ENCODE results near the gene PAXX.

PAXX gene

DNA sequence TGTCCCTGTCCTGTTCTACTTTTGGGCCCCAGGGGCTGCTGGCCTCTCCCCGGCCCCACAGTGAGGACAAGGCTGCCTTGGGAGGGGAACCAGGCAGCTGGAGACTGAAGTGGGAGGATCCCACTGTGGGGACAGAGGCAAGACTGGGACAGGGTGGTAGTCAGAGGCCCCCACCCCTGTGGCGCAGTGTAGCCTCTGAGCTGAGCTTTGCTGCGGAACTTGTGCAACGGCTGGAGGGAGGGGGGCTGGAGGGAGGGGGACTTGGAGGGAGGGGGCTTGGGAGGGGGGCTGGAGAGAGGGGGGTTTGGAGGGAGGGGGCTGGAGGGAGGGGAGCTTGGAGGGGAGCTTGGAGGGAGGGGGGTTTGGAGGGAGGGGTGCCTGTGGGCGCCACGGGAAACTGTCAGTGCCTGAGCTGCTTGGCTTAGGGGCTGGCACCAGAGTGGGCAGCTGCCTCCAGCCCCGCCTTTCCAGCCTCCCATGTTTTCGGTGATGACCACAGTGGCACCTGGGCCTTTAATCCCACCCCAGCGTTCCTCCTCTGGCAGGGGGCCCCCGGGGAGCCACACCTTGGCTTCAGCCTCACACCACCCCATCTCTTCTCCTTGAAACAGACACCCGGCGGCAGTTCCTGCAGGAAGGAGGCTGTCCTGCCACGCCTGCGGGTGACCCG lies 42.0 kb downstream of the PAXX start:
- TF ChIP-seq POLR2A (IDR thresholded peaks at IDR 0.05; ENCODE audit: low read length) (no peak), GATA1 (IDR thresholded peaks at IDR 0.05; ENCODE audit: low read depth, low read length) (no peak)
- no peak for DNase-seq

DNA sequence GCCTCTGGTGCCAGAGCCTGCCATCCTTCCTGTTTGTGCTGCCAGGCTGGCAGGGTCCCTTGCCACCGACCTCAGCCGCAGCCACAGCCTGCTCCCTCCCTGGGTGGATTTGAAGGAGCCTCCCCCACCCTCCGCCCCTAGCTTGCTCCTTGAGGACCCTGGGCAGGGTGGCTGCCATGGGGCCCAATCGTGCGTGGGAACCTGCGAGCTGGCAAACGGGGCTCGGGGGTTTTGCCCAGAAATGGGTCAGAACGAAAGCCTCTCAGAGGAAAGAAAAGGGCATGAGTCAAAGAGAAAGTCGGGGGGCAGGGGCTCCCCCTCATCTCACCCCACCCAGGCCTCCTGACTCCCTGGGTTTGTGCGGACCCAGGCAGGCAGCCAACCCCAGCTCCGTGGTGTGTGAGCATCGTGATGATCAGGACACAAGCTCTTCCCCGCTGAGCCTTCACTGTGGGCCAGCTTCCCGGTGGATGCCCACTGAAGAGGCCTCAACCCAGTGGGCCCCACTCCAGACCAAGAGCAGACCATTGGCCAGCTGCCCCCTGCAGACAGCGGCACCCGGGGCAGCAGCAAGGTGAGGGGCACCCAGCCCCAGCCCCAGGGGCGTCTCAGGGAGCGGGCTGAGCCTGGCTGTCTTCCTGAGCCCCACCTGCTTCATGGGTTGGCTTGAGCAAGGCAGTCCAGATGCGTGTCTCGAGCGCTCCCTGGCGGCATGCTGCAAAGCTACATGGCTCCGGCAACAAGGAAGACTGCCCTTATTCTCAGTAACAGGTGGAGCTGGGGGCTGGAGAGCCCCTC lies 42.7 kb downstream of the PAXX start:
- DNase-seq = peak; percentile 85 to 92
- no peak for TF ChIP-seq GATA1 (IDR thresholded peaks at IDR 0.05; ENCODE audit: low read depth, low read length)
- TF ChIP-seq POLR2A (IDR thresholded peaks at IDR 0.05; ENCODE audit: low read length) = no peak

DNA sequence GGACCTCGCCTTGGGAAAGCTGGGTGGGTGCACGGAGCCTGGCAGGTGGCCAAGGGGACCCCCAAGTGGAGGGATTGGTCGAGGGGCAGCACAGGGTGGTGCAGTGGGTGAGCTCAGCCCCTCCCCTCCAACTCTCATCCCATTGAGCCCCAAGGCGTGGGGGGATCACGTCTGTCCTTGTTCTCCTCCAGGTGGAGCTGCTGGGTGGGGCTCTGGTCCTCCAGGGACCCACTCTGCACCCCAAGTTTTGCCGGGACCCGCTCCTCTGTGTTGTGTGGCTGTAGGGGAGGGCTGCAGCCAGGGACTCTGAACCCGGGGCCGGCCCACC lies 43.2 kb downstream of the PAXX start:
- no peak for TF ChIP-seq GATA1 (IDR thresholded peaks at IDR 0.05; ENCODE audit: low read depth, low read length)
- no peak for TF ChIP-seq POLR2A (IDR thresholded peaks at IDR 0.05; ENCODE audit: low read length)
- DNase-seq = no peak

DNA sequence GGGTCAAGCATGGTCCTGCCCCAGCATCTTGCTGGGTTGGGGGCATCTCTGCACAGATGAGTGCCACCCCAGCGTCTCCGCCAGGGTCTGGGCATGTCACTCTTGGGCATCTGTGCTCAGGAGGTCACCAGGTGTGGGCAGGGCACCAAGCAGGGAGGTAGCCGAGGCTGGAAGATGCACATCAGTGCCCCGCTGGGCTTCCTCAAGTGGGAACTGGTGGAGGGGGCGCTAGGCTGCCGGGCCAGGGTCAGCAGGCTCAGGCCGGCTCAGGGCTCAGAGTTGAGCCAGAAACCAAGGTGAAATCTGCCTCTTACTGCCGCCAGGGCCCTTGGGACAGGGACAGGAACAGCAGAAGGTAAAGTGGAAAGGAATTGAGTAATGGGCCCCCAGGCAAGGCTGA lies 43.7 kb downstream of the PAXX start:
- TF ChIP-seq GATA1 (IDR thresholded peaks at IDR 0.05; ENCODE audit: low read depth, low read length) (no peak), POLR2A (IDR thresholded peaks at IDR 0.05; ENCODE audit: low read length) (no peak)
- no peak for DNase-seq

DNA sequence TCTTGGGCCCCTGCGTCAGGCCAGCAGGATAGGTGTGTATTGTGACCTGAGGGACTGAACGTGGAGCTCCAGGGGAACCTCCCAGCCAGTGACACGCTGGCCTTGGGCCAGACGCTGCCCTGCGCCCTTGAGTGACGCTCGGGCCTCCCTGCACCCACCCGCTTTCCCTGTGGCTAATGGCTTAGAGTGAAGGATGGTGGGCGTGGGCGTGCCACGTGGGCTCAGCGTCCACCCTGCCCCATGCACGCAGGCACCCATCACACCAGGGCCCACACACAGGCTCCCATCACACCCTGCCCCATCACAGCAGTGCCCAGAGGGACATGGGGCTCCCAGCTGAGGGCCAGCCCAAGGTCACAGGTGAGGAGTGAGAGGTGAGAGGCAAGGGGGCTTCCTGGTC lies 44.8 kb downstream of the PAXX start:
- no peak for DNase-seq
- no peak for TF ChIP-seq GATA1 (IDR thresholded peaks at IDR 0.05; ENCODE audit: low read depth, low read length)
- no peak for TF ChIP-seq POLR2A (IDR thresholded peaks at IDR 0.05; ENCODE audit: low read length)

DNA sequence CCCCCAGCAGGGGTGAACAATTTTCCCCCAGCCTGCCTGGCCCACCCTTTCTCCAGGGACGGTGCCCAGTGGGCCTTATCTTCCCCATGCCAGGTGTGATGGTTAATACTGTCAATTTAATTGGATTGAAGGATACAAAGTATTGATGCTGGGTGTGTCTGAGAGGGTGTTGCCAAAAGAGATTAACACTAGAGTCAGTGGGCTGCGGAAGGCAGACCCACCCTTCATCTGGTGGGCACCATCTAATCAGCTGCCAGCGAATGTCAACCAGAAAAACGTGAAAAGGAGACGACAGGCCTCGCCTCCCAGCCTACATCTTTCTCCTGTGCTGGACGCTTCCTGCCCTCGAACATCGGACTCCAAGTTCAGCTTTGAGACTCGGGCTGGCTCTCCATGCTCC lies 45.3 kb downstream of the PAXX start:
- no peak for DNase-seq

DNA sequence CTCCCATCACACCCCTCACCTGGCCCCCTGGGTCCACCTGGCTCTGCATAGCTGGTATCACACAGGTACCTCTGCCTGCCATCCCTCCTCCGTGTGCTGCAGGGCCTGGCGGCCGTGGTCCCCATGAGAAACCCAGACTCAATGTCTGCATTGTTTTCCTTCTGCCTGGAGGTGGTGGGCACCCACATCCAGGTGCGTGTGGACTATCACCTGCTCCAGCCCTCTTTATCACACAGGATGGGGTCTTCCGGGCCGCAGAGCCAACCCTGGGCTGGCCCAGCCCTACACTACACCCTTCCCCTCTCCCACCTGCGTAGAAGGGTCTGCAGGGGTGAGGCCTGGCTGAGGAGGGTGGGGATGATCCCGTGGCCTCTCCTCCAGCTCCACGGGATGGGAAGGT lies 46.7 kb downstream of the PAXX start:
- no peak for DNase-seq
- TF ChIP-seq GATA1 (IDR thresholded peaks at IDR 0.05; ENCODE audit: low read depth, low read length) (no peak), POLR2A (IDR thresholded peaks at IDR 0.05; ENCODE audit: low read length) (no peak)

More for the DNA sequence above, 45.3 kb downstream of the PAXX start:
- TF ChIP-seq POLR2A (IDR thresholded peaks at IDR 0.05; ENCODE audit: low read length) = no peak
- no peak for TF ChIP-seq GATA1 (IDR thresholded peaks at IDR 0.05; ENCODE audit: low read depth, low read length)

DNA sequence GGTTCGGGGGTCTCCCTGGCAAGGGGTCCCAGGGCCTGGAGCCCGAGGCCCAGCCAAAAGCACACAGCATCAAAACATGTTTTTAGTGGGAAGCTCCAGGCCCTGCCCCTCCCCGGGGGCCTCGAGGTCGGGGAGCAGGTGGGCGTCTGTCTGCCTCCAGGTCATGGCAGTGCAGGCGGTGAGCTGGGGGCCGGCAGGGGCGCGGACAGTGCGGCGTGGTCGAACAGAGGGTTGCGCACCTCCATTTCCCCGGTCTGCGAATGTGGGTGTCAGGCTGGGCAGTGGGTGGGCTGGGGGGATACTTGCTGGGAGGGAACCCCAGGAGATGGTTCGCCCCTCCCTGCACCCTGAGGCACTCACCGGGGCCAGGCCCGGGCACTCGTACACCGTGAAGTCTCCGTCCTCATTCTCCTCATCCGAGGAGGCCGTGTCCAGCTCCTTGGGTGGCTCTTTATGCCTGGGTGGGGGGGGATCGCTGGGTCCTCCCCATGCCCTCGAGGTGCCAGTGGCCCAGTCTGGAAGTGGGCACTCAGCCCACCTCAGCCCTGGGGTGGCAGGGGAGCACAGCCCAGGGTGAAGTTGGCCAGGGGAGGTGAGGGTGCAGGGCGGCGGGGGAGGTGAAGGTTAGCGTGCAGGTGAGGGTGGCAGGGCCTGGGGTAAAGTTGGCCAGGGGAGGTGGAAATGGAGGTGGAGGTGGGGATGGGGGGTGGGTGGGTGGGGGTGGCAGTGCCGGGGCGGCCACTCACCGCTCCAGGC lies 47.6 kb downstream of the PAXX start:
- DNase-seq = no peak
- TF ChIP-seq GATA1 (IDR thresholded peaks at IDR 0.05; ENCODE audit: low read depth, low read length) (no peak), POLR2A (IDR thresholded peaks at IDR 0.05; ENCODE audit: low read length) (no peak)

DNA sequence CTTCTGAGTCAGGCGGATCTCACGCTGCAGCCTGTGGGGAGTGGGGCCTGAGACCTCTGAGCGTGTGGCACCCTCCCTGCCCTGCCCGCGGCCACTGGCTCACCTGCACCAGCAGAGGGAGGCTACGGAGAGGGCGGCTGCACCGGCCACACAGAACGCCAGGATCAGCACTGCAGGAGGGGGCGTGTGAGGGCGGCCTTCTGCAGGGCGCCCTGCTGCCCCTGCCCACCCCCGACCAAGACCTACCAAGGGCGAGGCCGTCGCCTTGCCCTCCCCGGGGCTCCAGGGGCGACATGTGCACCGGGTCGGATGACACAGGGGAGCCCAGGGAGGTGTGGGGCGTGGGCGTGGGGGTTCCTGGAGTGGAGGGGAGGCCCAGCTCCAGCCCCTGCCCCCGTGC lies 48.3 kb downstream of the PAXX start:
- DNase-seq = no peak
- TF ChIP-seq GATA1 (IDR thresholded peaks at IDR 0.05; ENCODE audit: low read depth, low read length) (no peak), POLR2A (IDR thresholded peaks at IDR 0.05; ENCODE audit: low read length) (no peak)

DNA sequence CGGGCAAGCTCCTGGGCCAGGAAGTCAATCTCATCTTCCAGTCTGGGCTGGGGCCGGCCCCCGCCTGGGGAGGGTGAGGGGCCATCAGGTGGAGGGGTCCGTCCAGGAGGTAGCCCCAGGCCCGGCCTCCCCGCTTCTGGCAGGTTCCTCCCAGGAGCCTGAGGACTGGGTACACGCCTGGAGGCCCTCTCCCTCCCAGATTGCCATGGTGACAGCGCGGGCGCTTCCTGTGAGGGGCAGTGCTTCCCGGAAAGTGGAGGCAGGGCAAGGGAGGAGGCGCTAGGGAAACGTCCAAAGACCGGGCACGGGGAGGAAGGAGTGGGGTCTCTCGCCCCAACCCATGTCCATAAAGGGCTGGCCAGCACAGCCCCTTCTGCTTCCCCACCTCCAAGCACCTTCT lies 48.9 kb downstream of the PAXX start:
- TF ChIP-seq GATA1 (IDR thresholded peaks at IDR 0.05; ENCODE audit: low read depth, low read length) (no peak), POLR2A (IDR thresholded peaks at IDR 0.05; ENCODE audit: low read length) (no peak)
- DNase-seq = no peak

DNA sequence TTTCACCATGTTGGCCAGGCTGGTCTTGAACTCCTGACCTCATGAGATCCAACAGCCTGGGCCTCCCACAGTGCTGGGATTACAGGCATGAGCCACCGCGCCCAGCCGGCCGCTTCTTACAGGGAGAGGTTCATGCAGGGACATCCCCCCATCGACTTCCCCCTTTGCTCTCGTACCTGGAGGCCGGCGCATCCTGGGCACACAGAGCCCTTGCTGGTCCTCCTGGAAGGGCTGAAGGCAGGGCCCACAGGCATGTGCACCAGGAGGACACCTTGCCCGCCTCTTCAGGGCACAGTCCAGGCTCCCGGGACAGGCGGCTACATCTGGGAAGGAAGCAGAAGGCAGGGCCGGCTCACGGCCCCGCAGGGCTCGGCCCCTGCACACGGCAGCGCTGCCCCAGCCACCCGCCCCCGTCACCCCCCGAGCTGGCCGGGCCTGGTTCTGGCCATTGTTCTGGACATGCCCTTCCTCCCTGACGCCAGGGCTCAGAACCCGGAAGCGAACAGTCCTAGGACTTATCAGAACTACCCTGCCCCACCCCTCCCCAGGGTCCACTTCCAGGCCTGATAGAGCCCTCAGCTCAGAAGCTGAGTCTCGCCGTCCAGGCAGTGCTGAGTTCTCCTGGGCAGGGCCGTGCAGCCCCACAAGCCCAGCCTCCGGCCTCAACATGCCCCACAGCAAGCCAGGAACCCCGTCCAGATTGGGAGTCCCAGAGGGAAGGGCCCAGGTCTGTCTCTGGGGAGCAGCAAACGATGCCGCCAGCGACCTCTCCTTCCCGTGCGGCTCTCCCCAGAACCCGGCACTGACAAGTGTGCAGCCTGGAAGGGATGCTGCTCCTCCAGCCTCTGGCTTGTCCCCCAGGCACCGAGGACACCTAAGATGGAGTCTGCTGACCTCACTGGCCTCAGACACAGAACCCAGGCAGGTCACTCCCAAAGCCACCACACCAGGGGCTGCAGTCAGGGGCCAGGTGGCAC lies 50.8 kb downstream of the PAXX start:
- DNase-seq = no peak
- TF ChIP-seq POLR2A (IDR thresholded peaks at IDR 0.05; ENCODE audit: low read length) (no peak), GATA1 (IDR thresholded peaks at IDR 0.05; ENCODE audit: low read depth, low read length) (no peak)
